ENCODE measurements around the gene EPM2A. TPM values are rescaled to one million over a fixed set of nuclear protein-coding genes. Genes with fewer than 3 reads are reported as not detected.

EPM2A gene
- total and polyA plus RNA-seq, 2 of the 4 experiments (the other 2 are of a cell fraction) = 2.1 to 4.5 TPM

DNA sequence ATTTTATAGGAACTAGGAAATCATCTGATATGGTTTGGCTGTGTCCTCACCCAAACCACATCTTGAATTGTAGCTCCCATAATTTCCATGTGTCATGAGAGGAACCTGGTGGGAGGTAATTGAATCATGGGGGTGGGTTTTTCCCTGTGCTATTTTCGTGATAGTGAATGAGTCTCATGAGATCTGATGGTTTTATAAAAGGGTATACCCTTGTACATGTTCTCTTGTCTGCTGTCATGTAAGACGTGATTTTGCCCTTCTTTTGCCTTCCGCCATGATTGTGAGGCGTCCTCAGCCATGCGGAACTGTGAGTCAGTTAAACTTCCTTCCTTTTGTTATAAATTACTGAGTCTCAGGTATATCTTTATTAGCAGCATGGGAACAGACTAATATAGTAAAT is 27.9 kb downstream of the EPM2A start:
- H3K4me1 ChIP-seq (ENCODE audit: control insufficient read depth, insufficient read depth, low read length) = peaks cover 2% of the 10 kb centered on the region; the same call in 1 of the 2 replicates
- no peak overlapping the region for H2AFZ ChIP-seq (replicated peaks; ENCODE audit: low read length, poor library complexity)
- WGBS, 2 experiments (ENCODE audit: extremely low coverage in 2 of 2, insufficient read length in 1 of 2) = no CpG with 5 or more reads among the region's 5 CpGs
- H3K27ac ChIP-seq (ENCODE audit: insufficient read depth, low read length) = no peak overlapping the region
- H3K56ac ChIP-seq (ENCODE audit: extremely low read depth, insufficient read depth, low read length) = no peak overlapping the region
- H2BK15ac ChIP-seq (ENCODE audit: low read depth, low read length) = no peak overlapping the region
- no peak overlapping the region for H3K4ac ChIP-seq (ENCODE audit: low read depth, low read length)
- no peak overlapping the region for H2BK120ac ChIP-seq (ENCODE audit: low read depth, low read length)
- H3K27me3 ChIP-seq (ENCODE audit: control insufficient read depth, insufficient read depth, low read length) = no peaks in the 10 kb centered on the region
- H4K20me1 ChIP-seq (ENCODE audit: insufficient read depth, low read length) = no peaks in the 10 kb centered on the region
- DNase-seq = no peak
- in situ Hi-C loops (cut with MboI; ENCODE audit: low sequenced_read_pairs) = loop anchor here (10.0 kb wide), 1 partner anchor 1123 kb away; no protein-coding TSS in a partner anchor
- no peak overlapping the region for H2BK5ac ChIP-seq (ENCODE audit: low read depth, low read length, poor library complexity, severe bottlenecking)
- no peak overlapping the region for H3K9ac ChIP-seq (ENCODE audit: low read depth, low read length)
- H3K36me3 ChIP-seq (ENCODE audit: control insufficient read depth, insufficient read depth, low read length) = no peaks in the 10 kb centered on the region
- POLR2A ChIA-PET (ENCODE audit: unreplicated experiment) = no interaction called here
- no peak overlapping the region for H4K91ac ChIP-seq (ENCODE audit: insufficient read depth, low read depth, low read length)
- no peak overlapping the region for H3K23ac ChIP-seq (ENCODE audit: low read depth, low read length)
- no peaks in the 10 kb centered on the region for H3K9me1 ChIP-seq (ENCODE audit: insufficient read depth, low read length)
- H3K14ac ChIP-seq (replicated peaks; ENCODE audit: low read depth, low read length) = no peak overlapping the region
- H3K4me2 ChIP-seq (ENCODE audit: low read depth, low read length) = no peak overlapping the region
- H3K18ac ChIP-seq (ENCODE audit: low read depth, low read length) = no peak overlapping the region
- no peaks in the 10 kb centered on the region; the same call in 1 of the 2 replicates for H3K9me3 ChIP-seq (ENCODE audit: control insufficient read depth, insufficient read depth, low read length)
- no peak overlapping the region for H4K5ac ChIP-seq (ENCODE audit: low read depth, low read length)
- no peak for TF ChIP-seq CEBPB (IDR thresholded peaks at IDR 0.05; ENCODE audit: low read depth, low read length)
- TF ChIP-seq BHLHE40 (IDR thresholded peaks at IDR 0.05; ENCODE audit: low read depth, low read length) = no peak
- TF ChIP-seq RFX5 (IDR thresholded peaks at IDR 0.05; ENCODE audit: low read depth, low read length) = no peak
- no peak for TF ChIP-seq FOS (IDR thresholded peaks at IDR 0.05; ENCODE audit: low read depth, low read length)
- TF ChIP-seq SMC3 (IDR thresholded peaks at IDR 0.05; ENCODE audit: low read depth, low read length) = no peak
- no peak for TF ChIP-seq CHD1 (IDR thresholded peaks at IDR 0.05; ENCODE audit: low read depth, low read length)
- TF ChIP-seq POLR2A (IDR thresholded peaks at IDR 0.05; ENCODE audit: low read depth, low read length) = no peak
- no peak for TF ChIP-seq MXI1 (IDR thresholded peaks at IDR 0.05; ENCODE audit: borderline replicate concordance, low read depth, low read length)
- no peak for TF ChIP-seq RAD21 (IDR thresholded peaks at IDR 0.05; ENCODE audit: low read length)
- TF ChIP-seq MAFK (IDR thresholded peaks at IDR 0.05; ENCODE audit: low read depth, low read length) = no peak
- TF ChIP-seq, protein P1, sequence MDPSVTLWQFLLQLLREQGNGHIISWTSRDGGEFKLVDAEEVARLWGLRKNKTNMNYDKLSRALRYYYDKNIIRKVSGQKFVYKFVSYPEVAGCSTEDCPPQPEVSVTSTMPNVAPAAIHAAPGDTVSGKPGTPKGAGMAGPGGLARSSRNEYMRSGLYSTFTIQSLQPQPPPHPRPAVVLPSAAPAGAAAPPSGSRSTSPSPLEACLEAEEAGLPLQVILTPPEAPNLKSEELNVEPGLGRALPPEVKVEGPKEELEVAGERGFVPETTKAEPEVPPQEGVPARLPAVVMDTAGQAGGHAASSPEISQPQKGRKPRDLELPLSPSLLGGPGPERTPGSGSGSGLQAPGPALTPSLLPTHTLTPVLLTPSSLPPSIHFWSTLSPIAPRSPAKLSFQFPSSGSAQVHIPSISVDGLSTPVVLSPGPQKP (IDR thresholded peaks at IDR 0.05; ENCODE audit: borderline replicate concordance, low read depth, low read length) = no peak
- TF ChIP-seq, protein P2, sequence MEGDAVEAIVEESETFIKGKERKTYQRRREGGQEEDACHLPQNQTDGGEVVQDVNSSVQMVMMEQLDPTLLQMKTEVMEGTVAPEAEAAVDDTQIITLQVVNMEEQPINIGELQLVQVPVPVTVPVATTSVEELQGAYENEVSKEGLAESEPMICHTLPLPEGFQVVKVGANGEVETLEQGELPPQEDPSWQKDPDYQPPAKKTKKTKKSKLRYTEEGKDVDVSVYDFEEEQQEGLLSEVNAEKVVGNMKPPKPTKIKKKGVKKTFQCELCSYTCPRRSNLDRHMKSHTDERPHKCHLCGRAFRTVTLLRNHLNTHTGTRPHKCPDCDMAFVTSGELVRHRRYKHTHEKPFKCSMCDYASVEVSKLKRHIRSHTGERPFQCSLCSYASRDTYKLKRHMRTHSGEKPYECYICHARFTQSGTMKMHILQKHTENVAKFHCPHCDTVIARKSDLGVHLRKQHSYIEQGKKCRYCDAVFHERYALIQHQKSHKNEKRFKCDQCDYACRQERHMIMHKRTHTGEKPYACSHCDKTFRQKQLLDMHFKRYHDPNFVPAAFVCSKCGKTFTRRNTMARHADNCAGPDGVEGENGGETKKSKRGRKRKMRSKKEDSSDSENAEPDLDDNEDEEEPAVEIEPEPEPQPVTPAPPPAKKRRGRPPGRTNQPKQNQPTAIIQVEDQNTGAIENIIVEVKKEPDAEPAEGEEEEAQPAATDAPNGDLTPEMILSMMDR (conservative IDR thresholded peaks at IDR 0.05; ENCODE audit: low read depth, low read length) = no peak
- no peak for TF ChIP-seq RCOR1 (IDR thresholded peaks at IDR 0.05; ENCODE audit: insufficient replicate concordance, low read length)
- no peaks in the 10 kb centered on the region for H3K79me1 ChIP-seq (ENCODE audit: low read depth in 1 of 2, low read length in 2 of 2)
- dilution Hi-C loops (cut with HindIII; ENCODE audit: low sequenced_read_pairs, unreplicated experiment) = no loop called here
- H4K8ac ChIP-seq (ENCODE audit: low read depth in 2 of 2, low read length in 2 of 2) = no peak overlapping the region
- CTCF ChIA-PET = no interaction called here
- H2BK20ac ChIP-seq (ENCODE audit: low read depth, low read length) = no peak overlapping the region
- no peak for ATAC-seq (ENCODE audit: low read depth)
- no peak overlapping the region for H2AK5ac ChIP-seq (ENCODE audit: low read depth, low read length)
- no peak overlapping the region for H3K4me3 ChIP-seq (ENCODE audit: insufficient read depth, low read depth, low read length)
- no peak overlapping the region for H2AK9ac ChIP-seq (replicated peaks; ENCODE audit: low read depth, low read length, poor library complexity)
- intact Hi-C loops (cut with micrococcal nuclease) = loop anchor here (10.0 kb wide), 1 partner anchor 773 kb away; no protein-coding TSS in a partner anchor
- no TSS peak for BruUV-seq (replicated peaks)
